Calu3 (cell line): Measurements from ENCODE around the gene CLCA2. TPM values are rescaled to one million over a fixed set of nuclear protein-coding genes. Genes with fewer than 3 reads are reported as not detected.

Source experiments
- BruUV-seq: library from RNA; stranded (reverse); fragments of 400-500 nt; replicated peaks from 2 replicates; lab custom pipeline; 2021; lab: Mats Ljungman, UMichigan
- CTCF ChIA-PET: fragments of 300-600 bp; sonication (Branson Sonifier 250); formaldehyde crosslinking; loops from one replicate; lab custom pipeline; 2022; ENCODE audit warnings: antibody characterized with exemption; lab: Charles Lee
- DNase-seq: peaks from one replicate; pipeline ENCODE4 v3.0.0; 2022
- H3K27ac Mint-ChIP-seq: one replicate; pipeline ENCODE4 v1.8.0; 2022; ENCODE audit warnings: mixed read lengths; ENCODE audit not compliant: unreplicated experiment
- H3K27me3 Mint-ChIP-seq: one replicate; pipeline ENCODE4 v1.8.0; 2022; ENCODE audit warnings: mixed read lengths; ENCODE audit not compliant: unreplicated experiment
- H3K36me3 Mint-ChIP-seq: one replicate; pipeline ENCODE4 v1.8.0; 2022; ENCODE audit warnings: mild to moderate bottlenecking, moderate library complexity, mixed read lengths; ENCODE audit not compliant: insufficient read depth, unreplicated experiment
- H3K4me1 Mint-ChIP-seq: one replicate; pipeline ENCODE4 v1.8.0; 2022; ENCODE audit warnings: mild to moderate bottlenecking, low read depth, mixed read lengths; ENCODE audit not compliant: unreplicated experiment
- H3K4me3 Mint-ChIP-seq: one replicate; pipeline ENCODE4 v1.8.0; 2022; ENCODE audit warnings: mild to moderate bottlenecking, low read depth, moderate library complexity, mixed read lengths; ENCODE audit not compliant: unreplicated experiment
- H3K9me3 Mint-ChIP-seq: one replicate; pipeline ENCODE4 v1.8.0; 2022; ENCODE audit warnings: low read depth, mixed read lengths; ENCODE audit not compliant: unreplicated experiment
- intact Hi-C: fragments of 100-400 bp; cut with micrococcal nuclease; formaldehyde crosslinking; loops from one replicate; pipeline ENCODE4 v1.10.0; 2022; ENCODE audit not compliant: unreplicated experiment
- total RNA-seq: library from RNA; stranded (reverse); gene quantifications from 2 replicates; pipeline ENCODE4 v1.2.3, GENCODE V29; 2022
- TF ChIP-seq, protein P1 (sequence below): fragments of 200-600 bp; IDR thresholded peaks from one replicate; pipeline ENCODE4 v1.8.0; 2022; ENCODE audit warnings: antibody characterized with exemption; ENCODE audit not compliant: unreplicated experiment

The CLCA2 gene
- total RNA-seq, 1 experiment from 2014 or later: not detected

DNA sequence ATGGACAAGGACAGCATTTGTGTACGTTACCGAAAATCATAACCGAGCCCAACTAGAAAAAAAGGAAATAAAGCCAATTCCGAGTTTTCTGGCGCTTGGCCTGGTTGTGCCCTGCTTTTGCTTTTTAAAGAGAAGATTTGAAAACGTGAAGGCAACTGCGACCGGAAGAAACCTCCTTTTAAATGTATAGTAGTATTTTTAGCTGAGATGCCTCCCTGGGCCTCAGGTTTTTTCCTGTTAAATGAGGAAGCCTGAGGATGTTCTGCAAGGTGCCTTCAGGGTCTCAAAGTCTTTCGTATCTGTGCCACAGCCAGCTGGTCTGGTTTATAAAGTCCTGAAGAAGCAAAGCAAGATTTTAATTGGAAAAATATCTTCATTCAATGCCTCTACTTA is 27.5 kb upstream of the CLCA2 start:
- H3K4me3 Mint-ChIP-seq: peak overlapping the region; percentile 96
- CTCF ChIA-PET: interaction anchor here (1.1 to 1.3 kb wide), 2 partner anchors 16 to 34 kb away, joined by 3 to 5 read pairs; no protein-coding TSS in a partner anchor
- DNase-seq: no peak
- BruUV-seq: no TSS peak
- peak overlapping the region; percentile 89 for H3K27ac Mint-ChIP-seq
- peaks cover 11% of the 10 kb centered on the region for H3K4me1 Mint-ChIP-seq
- no peaks in the 10 kb centered on the region for H3K9me3 Mint-ChIP-seq
- TF ChIP-seq, protein P1, sequence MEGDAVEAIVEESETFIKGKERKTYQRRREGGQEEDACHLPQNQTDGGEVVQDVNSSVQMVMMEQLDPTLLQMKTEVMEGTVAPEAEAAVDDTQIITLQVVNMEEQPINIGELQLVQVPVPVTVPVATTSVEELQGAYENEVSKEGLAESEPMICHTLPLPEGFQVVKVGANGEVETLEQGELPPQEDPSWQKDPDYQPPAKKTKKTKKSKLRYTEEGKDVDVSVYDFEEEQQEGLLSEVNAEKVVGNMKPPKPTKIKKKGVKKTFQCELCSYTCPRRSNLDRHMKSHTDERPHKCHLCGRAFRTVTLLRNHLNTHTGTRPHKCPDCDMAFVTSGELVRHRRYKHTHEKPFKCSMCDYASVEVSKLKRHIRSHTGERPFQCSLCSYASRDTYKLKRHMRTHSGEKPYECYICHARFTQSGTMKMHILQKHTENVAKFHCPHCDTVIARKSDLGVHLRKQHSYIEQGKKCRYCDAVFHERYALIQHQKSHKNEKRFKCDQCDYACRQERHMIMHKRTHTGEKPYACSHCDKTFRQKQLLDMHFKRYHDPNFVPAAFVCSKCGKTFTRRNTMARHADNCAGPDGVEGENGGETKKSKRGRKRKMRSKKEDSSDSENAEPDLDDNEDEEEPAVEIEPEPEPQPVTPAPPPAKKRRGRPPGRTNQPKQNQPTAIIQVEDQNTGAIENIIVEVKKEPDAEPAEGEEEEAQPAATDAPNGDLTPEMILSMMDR: no peak
- intact Hi-C loops: no loop called here
- no peaks in the 10 kb centered on the region for H3K27me3 Mint-ChIP-seq
- H3K36me3 Mint-ChIP-seq: peaks cover 25% of the 10 kb centered on the region

DNA sequence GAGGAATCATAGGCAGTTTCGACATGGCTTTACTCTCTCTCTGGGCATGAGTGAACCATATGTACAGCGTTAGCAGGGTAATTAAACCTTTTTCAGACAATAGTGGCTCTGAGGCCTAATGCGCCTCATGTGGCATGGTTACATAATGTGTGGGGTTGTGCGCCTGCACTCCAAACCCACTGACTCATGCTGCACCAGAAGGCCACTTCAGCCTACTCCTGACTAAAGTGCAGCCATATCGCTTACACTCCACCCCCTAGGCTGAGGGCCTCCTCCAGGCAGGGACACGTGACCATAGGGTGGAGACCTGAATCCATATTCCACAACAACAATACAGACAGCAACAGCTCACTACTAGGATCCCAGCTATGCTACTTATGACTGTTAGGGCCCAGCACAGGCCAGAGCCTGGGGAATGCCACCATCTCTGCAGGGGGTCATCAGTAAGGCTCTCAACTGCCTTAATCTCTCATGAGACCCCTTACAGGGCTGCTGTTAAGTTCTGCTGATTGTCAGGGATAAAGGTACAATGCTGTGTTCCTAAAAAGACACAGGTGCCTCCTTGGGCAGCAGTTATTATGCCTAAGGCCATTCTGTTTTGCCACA is 14.5 kb upstream of the CLCA2 start:
- Mint-ChIP-seq H3K27ac (no peak overlapping the region), H3K27me3 (no peaks in the 10 kb centered on the region), H3K36me3 (peaks cover 5% of the 10 kb centered on the region), H3K9me3 (no peaks in the 10 kb centered on the region), H3K4me3 (no peak overlapping the region), H3K4me1 (no peaks in the 10 kb centered on the region)
- intact Hi-C loops: no loop called here
- DNase-seq: no peak
- CTCF ChIA-PET: no interaction called here
- TF ChIP-seq, protein P1: no peak
- BruUV-seq: no TSS peak

DNA sequence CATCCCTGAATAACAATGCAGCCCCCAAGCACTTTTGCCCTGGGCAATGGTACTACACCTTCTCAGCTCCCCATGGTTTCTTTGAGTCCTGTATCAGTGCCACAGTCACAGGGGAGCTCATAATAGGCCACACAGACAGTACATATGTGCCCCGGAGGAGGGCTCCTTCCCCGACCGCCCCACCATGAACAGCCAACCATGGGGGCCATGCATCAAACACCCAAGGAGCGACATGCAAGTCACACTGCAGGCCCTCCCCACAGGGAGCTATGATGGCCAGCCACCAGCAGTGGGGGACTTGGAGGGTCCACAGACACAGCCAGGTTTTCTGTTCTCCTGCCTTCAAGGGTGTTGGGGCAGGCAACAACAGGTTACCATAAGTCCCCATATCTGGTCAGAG is 13.1 kb upstream of the CLCA2 start:
- no peak for DNase-seq
- no peaks in the 10 kb centered on the region for H3K9me3 Mint-ChIP-seq
- no peak overlapping the region for H3K4me3 Mint-ChIP-seq
- no peaks in the 10 kb centered on the region for H3K4me1 Mint-ChIP-seq
- H3K27ac Mint-ChIP-seq: no peak overlapping the region
- no TSS peak for BruUV-seq
- no peaks in the 10 kb centered on the region for H3K27me3 Mint-ChIP-seq
- H3K36me3 Mint-ChIP-seq: peaks cover 5% of the 10 kb centered on the region
- TF ChIP-seq, protein P1: no peak
- CTCF ChIA-PET: no interaction called here
- intact Hi-C loops: no loop called here

DNA sequence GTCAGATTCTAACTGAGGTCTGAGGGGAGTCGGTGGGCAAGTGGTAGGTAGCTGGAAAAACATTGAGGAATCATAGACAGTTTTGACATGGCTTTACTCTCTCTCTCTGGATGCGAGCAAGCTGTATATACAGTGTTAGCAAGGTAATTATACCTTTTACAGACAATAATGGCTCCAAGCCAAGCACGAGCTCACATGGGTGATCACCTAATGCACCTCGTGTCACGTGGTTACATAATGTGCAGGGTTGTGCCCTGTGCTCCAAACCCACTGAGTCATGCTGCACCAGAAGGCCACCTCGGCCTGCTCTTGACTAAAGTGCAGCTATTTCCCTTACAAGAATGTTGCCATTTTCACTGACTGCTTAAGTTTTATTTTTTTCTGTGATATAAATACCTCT is 7.6 kb upstream of the CLCA2 start:
- Mint-ChIP-seq H3K4me1 (peaks cover 12% of the 10 kb centered on the region), H3K9me3 (no peaks in the 10 kb centered on the region), H3K36me3 (no peaks in the 10 kb centered on the region), H3K27ac (no peak overlapping the region), H3K27me3 (no peaks in the 10 kb centered on the region), H3K4me3 (no peak overlapping the region)
- BruUV-seq: no TSS peak
- DNase-seq: peak; percentile 15
- CTCF ChIA-PET: interaction anchor here (0.9 kb wide), 1 partner anchor 288 kb away, joined by 5 read pairs; the partner anchor contains the start of gene SH3GLB1
- intact Hi-C loops: no loop called here
- TF ChIP-seq, protein P1: no peak
